GM19193 (cell line): ENCODE data around the gene LGALSL.

Experiments used
- POLR2A ChIP-seq: IDR thresholded peaks from 4 replicates; pipeline ENCODE4 v1.6.1; 2011; ENCODE audit not compliant: insufficient read depth, insufficient read length; ENCODE audit errors: extremely low read depth

The LGALSL gene

DNA sequence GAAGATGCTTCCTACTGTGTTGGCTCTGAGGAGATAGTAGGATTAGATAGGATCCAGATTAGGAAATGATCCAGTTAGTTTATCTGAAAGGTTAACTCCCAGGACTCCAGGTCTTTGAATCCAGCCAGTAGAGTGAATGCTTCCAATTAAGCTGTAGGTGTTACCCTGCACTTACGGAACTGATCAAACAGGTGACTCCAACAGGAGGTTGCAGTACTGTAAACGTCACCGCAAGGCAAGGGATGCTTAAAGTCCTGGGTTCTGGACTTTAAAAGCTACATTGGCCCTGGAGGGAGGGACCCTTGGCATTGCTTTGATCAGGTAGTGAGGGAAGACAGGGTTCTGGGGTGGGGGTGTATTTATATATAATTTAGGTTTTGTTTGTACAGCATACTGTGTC lies 5.6 kb downstream of the LGALSL start:
- no peak for TF ChIP-seq POLR2A

DNA sequence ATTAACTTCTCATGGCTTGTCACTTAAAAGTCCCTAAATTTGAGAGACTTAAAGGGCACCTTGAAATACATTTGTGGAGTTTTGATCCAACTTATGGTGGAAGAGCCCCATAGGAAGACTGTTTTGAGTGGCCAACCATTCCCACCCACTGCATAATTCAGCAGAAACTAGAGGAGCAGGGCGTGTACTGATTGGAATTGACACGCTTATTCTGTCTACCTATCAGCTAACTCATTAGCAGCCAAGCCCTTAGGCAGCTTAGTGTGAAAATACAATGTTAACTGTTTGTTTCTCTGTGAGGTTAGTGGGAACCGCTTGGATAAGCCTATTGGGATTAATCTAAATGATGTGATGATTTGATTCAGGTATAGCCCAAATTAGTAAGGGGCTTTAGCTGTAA lies 6.4 kb downstream of the LGALSL start:
- TF ChIP-seq POLR2A, result no peak

DNA sequence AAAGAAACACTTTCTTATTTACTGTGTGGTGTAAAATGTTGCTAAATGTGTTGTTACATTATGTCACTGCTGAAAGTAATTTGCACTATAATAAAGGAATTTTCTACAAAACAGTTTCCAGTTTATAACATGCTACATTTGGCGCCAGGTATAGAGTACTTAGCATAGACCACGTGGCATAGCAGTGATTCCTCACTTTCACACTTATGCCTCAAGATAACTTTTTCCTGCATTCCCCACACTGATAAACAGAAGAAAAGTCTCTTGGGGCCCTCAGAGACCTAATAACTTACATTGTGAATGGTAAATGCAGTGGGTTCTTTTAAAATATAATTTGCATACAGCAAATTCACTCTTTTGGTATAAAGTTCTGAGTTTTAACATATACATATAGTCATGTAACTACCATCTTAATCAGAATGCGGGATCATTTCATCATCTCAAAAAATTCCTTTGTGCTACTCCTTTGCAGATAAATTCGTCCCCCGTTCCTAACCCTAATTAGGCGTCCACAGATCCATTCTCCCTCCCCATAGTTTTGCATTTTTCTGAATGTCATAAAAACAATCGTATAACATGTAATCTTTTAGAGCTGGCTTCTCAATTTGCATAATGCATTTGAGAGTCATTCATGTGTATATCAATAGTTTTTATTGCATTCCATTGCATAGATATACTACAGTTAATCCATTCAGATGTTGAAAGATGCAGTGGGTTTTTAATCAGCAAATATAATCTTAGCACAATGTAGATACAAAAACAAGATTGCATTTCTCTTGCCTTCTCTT lies 7.5 kb downstream of the LGALSL start:
- TF ChIP-seq POLR2A, result no peak

DNA sequence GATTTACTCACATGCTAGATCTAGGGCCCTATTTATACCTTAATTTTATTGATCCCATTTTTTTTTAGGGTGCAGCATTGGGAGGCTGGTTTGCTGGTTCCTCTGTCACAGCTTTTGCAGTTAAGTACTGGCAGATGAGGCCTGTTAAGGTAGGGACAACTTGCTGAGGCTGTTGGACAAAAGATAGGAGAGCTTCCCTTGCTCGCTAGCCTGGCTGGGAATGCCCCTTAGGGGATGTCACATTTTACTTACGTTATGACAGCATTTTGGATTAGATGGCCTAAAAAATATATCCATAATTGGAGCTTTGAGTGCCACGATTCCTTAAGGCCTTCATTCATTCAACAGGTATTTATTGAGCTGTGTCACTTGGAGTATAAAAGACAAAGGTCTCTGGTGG lies 8.2 kb downstream of the LGALSL start:
- no peak for TF ChIP-seq POLR2A

DNA sequence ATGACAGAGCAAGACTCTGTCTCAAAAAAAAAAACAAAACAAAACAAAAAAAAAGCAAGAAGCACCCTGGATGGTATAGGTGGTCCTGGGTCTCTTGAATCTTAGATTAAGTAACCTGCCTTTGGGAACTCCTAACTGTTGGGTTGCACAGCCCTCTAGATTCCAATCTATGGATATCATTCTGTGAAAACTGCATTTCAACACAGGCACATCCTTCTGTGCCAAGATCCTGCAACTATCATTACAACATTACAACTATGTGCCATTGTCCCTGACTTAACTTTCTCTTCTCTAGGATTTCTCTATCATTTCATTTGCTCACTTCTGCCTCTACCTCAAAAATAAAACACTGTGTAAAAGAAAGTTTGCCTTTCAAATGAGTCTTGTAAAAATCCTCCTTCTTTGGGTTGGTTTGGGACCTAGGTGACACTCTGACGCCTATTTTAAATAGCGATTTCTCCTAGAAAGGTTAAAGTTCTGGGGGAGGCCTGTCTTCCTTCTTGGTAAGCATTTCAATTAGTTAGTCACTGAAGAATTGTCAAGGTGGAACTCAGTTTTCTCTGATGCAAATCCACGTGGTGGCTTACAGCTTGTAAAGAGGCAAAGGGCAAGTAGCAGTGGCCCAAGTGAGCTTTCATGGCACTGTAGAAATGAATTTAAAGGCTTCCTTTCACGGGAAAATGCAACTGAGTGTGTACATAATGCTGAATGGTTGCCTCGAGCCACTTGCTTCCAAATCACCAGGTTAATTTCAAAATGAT lies 9.2 kb downstream of the LGALSL start:
- no peak for TF ChIP-seq POLR2A

DNA sequence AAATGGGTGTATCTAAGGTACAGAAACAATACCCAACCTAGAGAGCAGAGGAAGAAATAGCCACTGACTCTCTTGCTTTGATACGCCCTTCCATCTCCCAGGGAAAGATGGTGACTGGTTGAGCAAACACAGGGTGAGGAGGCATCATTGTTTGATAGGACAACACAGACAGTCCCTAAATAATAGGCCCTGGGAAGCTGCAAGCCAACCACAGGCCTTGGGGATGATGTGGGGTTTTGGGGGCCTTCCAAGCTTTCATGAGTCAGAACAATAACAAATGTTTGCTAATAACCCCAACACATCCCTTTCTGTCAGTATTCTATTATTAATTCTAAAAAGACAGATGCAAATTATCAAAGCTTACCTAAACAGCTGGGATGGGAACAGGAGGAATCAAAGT lies 9.8 kb downstream of the LGALSL start:
- TF ChIP-seq POLR2A, result no peak

DNA sequence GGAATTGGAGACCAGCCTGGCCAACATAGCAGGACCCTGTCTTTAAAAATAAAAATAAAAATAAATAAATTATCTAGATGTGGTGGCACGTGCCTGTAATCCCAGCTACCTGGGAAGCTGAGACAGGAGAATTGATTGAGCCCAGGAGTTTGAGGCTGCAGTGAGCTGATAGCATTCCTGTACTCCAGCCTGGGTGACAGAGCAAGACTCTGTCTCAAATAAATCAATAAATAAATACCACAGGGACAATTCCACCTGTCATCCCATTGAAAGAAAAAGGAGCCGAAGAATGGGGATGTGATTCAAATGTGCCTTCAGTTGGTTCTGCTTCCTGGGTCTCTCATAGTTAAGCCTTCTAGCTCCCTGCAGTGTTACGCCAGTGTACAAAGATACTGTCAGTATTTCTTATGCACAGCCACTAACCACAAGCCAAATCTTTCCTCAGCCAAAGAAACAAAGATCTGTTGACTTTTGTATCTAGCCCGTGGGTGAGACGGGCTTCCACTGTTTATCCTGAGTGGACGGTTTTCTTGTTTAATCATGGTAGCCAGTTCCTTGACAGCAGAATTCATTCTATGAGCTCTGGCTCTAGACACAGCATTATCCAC lies 12.6 kb downstream of the LGALSL start:
- no peak for TF ChIP-seq POLR2A

DNA sequence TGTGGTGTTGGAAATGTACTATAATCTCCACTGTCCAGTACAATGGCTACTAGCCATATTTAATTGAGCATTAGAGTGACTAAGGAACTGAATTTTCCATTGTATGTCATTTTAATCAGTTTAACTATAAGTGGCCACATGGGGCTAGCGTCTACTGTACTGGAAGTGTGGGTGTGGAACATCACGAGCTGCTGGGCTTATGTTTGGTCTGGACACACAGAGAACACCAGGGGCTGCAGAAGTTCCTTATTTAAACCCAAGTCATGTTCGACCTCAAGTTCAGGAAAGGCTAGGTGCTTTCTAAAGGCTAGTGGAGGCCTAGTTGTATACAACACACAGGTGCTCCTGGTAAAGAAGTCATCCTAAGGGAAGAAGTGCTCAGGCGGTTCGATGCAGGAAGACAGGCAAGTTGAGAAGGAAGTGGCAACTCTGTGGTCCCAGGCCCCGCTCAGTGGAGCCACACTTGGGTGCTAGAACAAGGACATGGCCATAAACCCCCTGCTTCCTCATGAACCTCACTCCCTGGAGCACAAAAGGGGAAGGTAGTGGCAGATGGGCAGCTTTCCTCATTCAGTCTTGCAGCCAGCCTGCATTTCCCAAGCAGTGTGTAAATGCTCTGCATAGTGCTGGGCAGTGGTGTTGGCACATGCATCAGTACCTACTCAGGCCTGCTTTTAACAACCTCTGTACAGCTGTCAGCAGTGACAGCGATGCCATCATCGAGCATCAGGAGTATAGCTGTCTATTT lies 13.3 kb downstream of the LGALSL start:
- no peak for TF ChIP-seq POLR2A

DNA sequence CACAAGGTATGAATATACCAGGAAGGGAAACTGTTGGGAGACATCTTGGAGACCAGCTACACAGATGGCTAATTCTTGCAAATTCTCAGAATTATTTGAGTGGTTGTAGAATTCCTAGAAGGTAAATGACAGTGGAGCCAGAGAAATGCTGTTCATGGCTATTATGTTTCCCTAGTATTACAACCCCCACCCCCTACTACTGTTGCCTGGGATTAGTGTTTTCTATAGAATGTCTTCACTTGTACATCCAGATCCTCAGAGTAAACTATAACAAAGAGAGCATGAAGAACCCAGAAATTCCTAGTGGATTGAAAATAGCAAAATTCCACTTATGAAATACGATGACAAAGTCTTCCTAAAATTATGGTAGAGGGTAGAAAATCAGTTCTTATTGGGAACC lies 15.3 kb downstream of the LGALSL start:
- TF ChIP-seq POLR2A, result no peak

DNA sequence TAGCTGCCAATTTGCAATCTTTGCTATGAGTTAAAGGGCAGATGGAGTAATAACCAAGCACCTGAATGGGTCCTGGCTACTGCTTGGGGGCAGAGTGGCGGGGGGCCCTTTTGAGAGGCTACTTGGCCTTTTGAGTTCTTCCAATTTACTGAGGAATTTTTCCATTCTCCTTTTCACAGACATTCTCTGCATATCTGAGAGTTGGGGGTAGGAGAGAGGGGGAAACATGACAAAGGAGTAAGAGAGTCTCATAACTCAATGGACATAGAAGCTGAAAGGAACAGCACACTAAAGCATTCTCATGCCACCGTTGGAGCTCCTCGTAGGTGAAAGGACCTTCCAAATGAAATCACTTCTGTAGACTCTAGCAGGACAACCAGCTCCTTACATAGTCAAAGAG lies 16.1 kb downstream of the LGALSL start:
- TF ChIP-seq POLR2A, result no peak

DNA sequence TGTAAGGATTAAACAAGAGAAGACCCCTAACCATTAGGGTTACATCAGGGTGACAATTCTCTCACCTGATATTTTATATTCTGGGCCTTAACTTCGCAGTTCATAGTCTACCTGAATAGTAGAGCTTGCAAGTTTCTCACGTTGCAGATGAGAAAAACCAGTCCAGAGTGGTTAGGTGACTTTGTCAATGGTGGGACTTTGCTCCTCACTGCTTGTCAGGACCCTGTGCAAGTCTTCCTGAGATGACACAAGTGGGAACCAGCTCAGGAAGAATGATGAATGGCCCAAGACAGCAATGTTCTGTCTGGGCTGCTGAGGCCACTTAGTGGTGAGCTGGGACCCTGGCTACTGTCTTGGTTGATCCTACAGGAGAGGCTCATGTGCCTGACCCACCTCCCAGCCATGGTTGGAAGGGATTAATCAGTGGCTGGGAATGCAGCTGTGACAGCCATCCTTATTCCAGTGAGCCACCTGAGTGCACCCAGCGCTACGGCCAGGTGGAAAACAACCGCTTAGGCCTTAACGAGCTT lies 16.9 kb downstream of the LGALSL start:
- TF ChIP-seq POLR2A, result no peak

DNA sequence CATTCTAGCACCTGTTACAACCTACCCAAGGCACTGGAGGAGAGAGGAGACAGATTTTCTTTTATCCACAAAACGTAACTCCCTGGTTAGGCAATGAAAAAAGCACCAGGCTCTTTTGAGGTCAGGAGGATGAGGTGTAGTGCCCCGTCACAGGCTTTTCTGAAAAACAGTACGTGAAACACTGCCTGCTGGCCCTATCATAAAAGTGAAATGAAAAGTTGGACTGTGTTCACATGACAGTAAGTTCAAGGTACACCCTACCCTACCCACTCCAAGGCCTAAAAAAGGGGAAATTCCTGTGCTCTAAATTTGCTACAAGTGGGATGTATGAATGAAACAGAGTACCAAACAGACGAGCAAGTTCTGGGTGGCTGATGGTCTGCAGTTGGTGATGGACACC lies 17.6 kb downstream of the LGALSL start:
- no peak for TF ChIP-seq POLR2A

DNA sequence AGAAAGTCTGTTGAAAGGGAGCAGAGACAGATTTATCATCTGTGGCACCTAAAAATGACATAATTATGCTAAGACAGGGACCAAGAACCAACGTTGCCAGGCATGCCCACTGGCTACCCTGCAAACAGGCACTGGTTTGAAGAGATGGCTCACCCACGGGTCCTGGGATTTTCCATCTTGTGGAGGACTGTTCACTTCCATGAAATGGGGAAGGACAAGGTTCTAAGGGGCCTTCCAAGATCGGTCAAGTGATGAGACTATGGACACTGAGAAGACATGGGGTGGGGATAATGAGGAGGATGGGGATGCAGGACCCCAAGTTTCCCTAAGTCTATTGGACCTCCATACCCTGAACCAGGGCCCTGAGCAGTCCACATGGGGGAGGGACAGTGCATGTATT lies 18.9 kb downstream of the LGALSL start:
- no peak for TF ChIP-seq POLR2A

DNA sequence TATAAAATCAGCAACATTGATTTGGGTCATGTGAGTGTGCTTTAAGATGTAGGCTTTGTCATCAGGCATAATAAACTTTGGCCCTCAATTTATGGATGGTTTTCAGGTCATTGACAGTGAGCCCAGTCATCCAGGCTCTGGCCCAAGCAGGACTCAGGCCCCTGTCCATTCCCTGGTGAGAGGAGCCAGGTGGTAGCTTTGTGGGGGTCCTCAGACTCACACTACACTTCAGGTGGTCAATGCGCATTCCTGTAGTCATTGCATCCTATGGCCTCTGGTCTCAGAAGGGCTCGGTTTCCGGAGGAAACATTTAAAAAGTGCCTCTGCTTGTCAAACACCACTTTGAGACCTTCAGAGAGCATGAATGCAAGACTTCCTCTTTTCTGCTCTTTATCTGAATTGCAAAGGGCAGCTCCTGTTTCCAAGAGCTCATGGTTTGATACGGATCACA lies 20.2 kb downstream of the LGALSL start:
- no peak for TF ChIP-seq POLR2A

DNA sequence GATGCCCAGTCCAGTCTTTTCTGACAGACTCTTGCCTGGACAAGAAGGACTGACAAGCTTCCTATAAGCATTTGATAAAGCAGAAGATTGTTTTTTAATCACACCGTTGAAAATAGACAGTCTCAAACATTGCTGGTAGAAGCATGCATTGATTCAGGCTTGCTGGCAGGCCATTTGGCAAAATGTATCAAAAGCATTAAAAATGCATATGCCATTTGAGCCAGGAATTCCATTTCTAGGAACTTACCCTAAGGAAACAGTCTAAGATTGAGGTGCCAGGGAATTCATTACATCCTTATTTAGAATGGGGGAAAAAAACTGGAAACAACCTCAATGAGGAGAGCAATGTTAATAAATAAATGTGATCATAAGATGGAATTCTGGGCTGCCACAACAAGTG lies 20.7 kb downstream of the LGALSL start:
- TF ChIP-seq POLR2A, result no peak
